Sciatic nerve (tissue), 2 donors: ENCODE measurements around the gene RANGAP1. TPM values are rescaled to one million over a fixed set of nuclear protein-coding genes. Genes with fewer than 3 reads are reported as not detected.
"Not testable (repeated sequence)": the region's sequence is repeated elsewhere in the genome, so short reads cannot be mapped to it uniquely, and the experiment has no call there.

Source experiments
- ATAC-seq: fragments of 200-7000 bp; cut with Tn5 transposase; one replicate; pipeline ENCODE4 v1.9.1; 2020; ENCODE audit warnings: mild to moderate bottlenecking, moderate library complexity
- DNase-seq: peaks from one replicate; pipeline ENCODE4 v3.0.0-alpha.2; 2020; ENCODE audit warnings: low spot score
- intact Hi-C: fragments of 100-400 bp; cut with DNase I; formaldehyde crosslinking; loops from one replicate; pipeline ENCODE4 v1.14.2; 2022
- total RNA-seq: library from RNA; stranded (reverse); fragmentation: NEBNext Ultra II Directional; extraction: Animal tissue kit (Norgen Biotek cat#: 25700); gene quantifications from one replicate; pipeline ENCODE4 v1.2.1, GENCODE V29; 2021
- donor health status: DM: no; HTN: no; CAD: no.
- donor health status: DM: no; HTN: no; CAD: no.

RANGAP1 gene
- total RNA-seq, 1 donor from 2014 or later, result 45.5 TPM

- no peak for ATAC-seq
- intact Hi-C loops, result no loop called here
- no peak for DNase-seq
Measured at GRCh38 chr22:41302021-41302767, 16.2 kb upstream of the RANGAP1 start.

DNA sequence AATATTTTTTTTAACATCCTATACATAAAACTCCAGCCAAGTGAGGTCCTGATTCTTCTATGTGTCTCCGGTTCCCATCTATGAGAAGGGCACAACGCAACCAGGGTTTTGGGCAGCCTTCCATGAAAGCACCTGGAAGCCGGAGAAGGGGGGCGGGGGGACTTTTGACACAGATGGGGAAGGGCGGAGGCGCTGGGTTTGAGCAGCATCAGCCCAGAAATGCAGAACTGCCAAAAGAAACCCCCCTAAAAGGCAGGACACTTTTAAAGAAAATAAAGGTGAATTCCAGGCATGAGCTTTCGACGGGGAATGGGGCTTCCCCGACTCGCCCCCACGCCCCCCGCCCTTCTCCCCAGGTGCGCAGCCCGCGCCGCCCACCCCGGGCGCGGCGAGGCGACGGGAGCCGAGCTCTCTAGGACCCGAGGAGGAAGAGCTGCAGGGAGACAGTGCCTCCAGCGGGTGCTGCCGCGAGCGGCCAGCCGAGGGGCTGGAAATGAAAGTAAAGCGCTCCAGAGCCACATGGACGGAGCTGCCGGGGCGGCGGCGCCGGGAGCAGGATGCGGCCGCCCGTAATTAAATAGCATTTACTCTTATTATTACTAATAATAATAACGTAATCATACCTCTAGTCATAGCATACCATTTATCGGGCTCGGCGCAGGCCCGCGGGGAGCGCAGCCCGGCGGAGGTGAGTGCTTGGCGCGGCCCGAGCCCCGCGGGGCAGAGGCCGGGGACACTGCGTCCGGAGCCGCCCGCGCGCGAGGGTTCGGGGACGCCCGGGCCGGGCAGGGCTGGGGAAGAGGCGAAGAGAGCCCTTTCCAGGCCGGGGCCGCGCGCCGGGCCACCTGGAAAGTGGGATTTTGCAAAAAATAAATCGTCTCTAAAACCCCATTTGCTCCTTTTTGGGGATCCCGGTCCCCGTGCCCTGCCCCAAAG, 15.4 kb upstream of the RANGAP1 start, which contains the start of gene ZC3H7B:
Gene ZC3H7B, plus strand, starts transcription at position 441 of the 936 bp plus-strand sequence. CDS start 19,136 bp downstream, outside the sequence.
- intact Hi-C loops, result no loop called here
- peak; percentile 85 for DNase-seq
- ATAC-seq, result peak; percentile 95

DNA sequence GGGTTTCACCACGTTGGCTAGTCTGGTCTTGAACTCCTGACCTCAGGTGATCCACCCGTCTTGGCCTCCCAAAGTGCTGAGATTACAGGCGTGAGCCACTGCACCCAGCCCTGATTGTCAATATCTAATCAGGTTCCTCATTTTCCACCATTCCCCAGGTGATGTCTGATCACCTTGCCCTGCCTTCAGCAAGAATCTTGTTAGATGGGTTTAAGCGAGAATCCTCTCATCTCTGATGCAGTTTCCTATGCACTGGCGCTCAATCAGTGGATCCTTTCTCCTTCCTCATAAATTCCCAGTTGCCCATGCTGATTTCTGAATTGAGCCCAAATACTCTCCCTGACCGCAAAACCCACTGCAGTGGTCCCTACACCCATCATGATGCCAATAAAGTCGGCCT, 14.7 kb upstream of the RANGAP1 start:
- ATAC-seq (no peak), DNase-seq (no peak)
- intact Hi-C loops, result no loop called here

- ATAC-seq (no peak), DNase-seq (no peak)
- intact Hi-C loops, result no loop called here
Measured at GRCh38 chr22:41296826-41297667, 11.1 kb upstream of the RANGAP1 start.

- intact Hi-C loops, DNase-seq, ATAC-seq: not testable (repeated sequence)
Measured at GRCh38 chr22:41294816-41295215, 8.8 kb upstream of the RANGAP1 start.

DNA sequence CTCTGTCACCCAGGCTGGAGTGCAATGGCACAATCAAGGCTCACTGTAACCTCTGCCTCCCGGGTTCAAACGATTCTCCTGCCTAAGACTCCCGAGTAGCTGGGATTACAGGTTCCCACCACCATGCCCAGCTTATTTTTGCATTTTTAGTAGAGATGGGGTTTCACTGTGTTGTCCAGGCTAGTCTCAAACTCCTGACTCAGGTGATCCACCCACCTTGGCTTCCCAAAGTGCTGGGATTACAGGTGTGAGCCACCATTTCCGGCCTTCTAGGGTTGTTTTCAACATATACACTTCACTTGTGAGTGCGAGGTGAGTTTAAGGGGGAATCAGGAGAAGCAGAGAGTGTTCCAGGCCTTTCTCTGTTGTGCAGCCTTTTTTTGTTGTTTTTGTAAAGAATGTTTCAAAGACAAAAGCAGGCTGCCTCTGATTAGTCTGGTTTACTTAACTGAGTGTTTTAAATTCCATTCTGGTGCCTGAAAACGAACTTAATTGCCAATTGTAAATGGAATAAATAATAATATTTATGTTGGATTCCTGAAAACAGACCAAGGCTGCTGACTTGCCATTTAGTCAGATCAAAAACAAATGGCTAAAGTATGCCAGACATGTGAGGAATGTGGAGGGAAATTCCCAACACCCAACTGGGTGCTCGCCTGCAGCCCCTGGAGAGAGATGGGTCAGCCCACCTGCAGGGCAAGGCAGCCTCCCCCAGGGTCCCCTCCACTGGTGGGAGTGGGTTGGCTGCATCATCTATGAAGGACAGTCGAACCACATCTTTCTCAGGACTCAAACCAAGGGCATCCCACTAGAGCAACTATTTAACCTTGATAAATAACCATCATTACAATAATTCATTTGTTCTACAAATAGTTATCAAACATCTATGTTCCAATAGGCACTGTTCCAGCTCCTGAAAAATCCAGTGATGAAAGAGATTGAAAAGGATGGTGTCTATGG, 4.6 kb upstream of the RANGAP1 start:
- ATAC-seq (no peak), DNase-seq (no peak)
- intact Hi-C loops, result no loop called here

DNA sequence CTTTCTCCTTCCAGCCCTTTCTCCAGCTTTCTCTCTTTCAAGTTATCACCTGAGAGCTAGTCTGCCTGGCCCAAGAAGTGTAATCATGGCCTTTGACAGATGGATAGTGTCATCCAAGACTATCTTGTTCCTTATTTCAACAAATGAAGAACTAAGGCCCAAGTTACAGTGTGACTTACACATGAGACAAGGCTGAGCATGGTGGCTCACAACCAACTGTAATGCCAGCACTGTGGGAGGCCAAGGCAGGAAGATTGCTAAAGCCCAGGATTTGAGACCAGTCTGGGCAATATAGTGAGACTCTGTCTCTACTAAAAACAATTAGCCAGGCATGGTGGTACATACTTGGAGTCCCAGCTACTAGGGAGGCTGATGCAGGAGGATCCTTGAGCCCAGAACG, 3.7 kb upstream of the RANGAP1 start:
- DNase-seq, result no peak
- intact Hi-C loops, result no loop called here
- ATAC-seq, result no peak

DNA sequence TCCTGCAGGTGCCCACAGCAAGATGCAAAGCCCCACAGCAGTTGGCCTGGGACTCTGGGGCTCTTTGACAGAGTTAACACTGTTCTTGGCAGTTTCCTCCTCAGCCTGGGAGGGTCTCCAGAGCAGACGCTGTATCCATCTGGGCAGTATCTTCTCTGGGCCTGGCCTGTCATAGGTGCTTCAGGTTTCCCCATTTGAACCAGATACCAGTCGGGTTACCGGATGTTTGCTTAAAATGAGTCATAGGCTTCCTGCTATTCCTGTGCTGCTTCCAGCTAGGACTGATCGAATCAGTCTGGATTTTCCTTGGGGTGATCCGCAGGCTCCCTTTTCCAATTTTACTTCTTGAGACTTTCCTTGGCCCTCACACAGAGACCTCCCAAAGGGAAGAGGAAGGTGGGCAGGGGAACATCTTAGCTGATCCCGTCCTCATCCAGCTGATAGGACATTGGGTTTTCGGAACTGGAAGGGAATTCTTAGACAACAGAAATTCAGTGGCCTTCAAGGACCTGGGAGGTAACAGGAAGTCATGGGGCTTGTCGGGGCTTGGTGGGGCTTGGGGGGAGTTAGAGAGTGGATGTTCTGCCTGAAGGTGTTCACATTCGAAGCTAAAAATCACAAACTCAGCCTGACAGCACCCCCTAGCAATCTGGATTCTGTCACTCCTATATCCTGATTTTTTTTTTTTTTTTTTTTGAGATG, 2.4 kb upstream of the RANGAP1 start:
- no peak for ATAC-seq
- no peak for DNase-seq
- intact Hi-C loops, result no loop called here

- DNase-seq, result no peak
- intact Hi-C loops, result no loop called here
- peak; percentile 30 for ATAC-seq
Measured at GRCh38 chr22:41286639-41287091, 678 bp upstream of the RANGAP1 start.

DNA sequence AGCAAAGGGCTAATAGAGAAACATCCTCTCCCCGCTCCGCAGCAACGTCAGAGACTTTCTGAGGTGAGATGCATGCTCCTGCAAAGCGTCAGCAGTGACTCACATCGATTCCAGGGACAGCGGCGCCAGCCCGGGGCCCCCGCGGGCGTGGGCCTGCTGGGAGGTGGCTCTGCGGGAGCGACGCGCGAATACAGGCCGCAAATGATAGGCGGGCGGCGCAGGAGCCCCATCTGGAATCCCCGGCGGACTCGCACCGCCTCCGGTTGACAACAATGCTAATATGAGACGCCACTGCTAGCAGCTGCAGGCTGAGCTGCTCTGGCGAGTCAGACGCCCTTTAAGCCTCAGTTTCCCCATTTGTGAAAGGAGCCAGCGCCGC, 557 bp downstream of the RANGAP1 start:
- DNase-seq, result no peak
- intact Hi-C loops, result no loop called here
- ATAC-seq, result peak; percentile 0

DNA sequence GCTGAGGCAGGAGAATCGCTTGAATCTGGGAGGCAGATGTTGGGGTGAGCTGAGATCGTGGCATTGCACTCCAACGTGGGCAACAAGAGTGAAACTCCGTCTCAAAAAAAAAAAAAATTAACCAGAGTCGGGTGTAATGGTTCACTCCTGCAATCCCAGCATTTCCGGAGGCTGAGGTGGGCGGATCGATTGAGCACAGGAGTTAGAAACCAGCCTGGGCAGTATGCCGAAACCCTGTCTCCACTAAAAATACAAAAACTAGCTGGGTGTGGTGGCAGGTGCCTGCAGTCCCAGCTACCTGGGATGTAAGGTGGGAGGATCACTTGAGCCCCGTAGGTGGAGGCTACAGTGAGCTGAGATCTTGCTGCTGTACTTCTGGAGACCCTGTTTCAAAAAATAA, 1.5 kb downstream of the RANGAP1 start:
- intact Hi-C loops, result no loop called here
- DNase-seq, result no peak
- ATAC-seq, result no peak

- no peak for DNase-seq
- intact Hi-C loops, result no loop called here
- ATAC-seq, result no peak
Measured at GRCh38 chr22:41280854-41281253, 5.1 kb downstream of the RANGAP1 start.

- ATAC-seq (no peak), DNase-seq (no peak)
- intact Hi-C loops, result no loop called here
Measured at GRCh38 chr22:41280065-41280464, 5.9 kb downstream of the RANGAP1 start.

GRCh38 chr22:41274856-41275255, 11.1 kb downstream of the RANGAP1 start:
- DNase-seq (no peak), ATAC-seq (peak; percentile 64)
- intact Hi-C loops, result no loop called here

DNA sequence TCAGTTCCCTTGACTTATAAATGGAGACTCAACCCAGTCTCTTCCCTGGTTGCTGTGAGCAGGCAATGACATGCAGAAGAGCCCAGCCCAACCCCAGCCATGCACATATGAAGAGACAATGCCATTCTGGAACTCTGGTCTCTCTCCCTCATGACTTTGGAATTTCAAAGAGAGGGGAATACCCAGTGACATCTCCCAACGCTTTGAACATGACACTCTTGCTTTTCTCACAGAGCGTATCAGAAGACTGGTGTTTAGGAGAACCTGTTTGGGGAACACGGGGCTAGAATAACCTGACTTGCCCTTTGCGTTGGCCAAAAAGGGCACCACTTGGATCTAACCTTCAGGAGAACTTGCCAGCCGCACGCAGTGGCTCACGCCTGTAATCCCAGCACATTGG, 12.9 kb downstream of the RANGAP1 start:
- no peak for ATAC-seq
- DNase-seq, result no peak
- intact Hi-C loops, result no loop called here

DNA sequence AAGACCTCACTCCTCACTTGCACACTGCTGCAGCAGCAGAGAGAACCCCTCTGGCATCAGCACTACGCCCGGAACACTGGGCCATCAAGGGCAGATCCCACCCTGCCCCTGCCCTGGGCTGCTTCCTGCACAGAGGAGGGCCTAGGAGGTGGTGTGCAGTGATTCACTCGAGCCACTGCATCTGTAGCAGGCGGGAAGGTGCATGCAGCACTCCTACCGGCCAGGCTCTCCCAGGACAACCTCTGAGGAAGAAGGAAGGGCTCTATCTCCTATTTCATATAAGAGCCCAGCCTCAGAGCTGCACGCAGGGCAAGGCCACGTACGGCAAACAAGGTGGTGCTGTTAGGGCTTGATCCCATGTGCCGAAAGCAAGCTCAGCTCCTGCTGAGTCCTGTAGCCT, 14.2 kb downstream of the RANGAP1 start:
- DNase-seq (no peak), ATAC-seq (no peak)
- intact Hi-C loops, result no loop called here

DNA sequence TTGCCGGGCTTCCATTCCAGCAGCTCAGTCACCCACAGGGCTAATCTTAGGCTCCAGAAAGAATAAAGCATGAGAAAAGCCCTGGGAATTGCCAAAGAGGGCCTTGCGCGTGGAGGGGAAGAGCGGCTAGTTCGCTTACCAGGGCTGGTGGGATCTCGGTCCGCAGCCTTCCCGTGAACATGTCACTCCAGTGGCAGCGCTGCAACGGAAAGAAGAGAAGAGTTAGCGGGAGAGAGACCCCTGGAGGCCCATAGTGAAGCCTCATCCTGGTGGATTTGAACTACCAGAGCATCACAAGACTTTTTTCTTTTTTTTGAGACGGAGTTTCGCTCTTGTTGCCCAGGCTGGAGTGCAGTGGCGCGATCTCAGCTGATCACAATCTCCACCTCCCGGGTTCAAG, 18.0 kb downstream of the RANGAP1 start:
- DNase-seq (no peak), ATAC-seq (no peak)
- intact Hi-C loops, result no loop called here
